ENCODE results near the gene PID1.

GRCh38 chr2:229223107-229223506 is 48.0 kb downstream of the PID1 start:
- TF ChIP-seq CTCF (IDR thresholded peaks at IDR 0.05) (no peak), POLR2A (IDR thresholded peaks at IDR 0.05) (no peak)
